PC-3 (cell line): ENCODE data around the gene FARP1. TPM values are rescaled to one million over a fixed set of nuclear protein-coding genes. Genes with fewer than 3 reads are reported as not detected.

ENCODE experiments used
- ATAC-seq: fragments of 200-7000 bp; cut with Tn5 transposase; 2 replicates; pipeline ENCODE4 v1.9.1; 2020; ENCODE audit warnings: mild to moderate bottlenecking, moderate library complexity
- BruUV-seq: library from RNA; stranded (reverse); fragments of 400-500 nt; replicated peaks from 2 replicates; lab custom pipeline; 2021; lab: Mats Ljungman, UMichigan
- CTCF ChIA-PET: fragments of 300-600 bp; sonication (Branson Sonifier 250); formaldehyde crosslinking; loops from one replicate; lab custom pipeline; 2022; ENCODE audit warnings: antibody characterized with exemption; lab: Charles Lee
- POLR2A ChIA-PET: fragments of 300-600 bp; sonication (Branson Sonifier 250); formaldehyde crosslinking; loops from one replicate; lab custom pipeline; 2022; ENCODE audit warnings: antibody characterized with exemption; ENCODE audit not compliant: unreplicated experiment; lab: Charles Lee
- DNase-seq: peaks from one replicate; pipeline ENCODE4 v3.0.0-alpha.2; 2015
- H2AFZ ChIP-seq: fragments of 300-600 bp; sonication (generic); 2 replicates; pipeline ENCODE4 v1.6.0; 2016; ENCODE audit warnings: antibody characterized with exemption, low read length
- H3F3A ChIP-seq: fragments of 300-600 bp; sonication (generic); one replicate; pipeline ENCODE4 v1.6.0; 2017; ENCODE audit warnings: antibody characterized with exemption, low read length, control low read depth, mild to moderate bottlenecking; ENCODE audit not compliant: unreplicated experiment
- H3K27ac ChIP-seq: fragments of 300-600 bp; sonication (generic); 2 replicates; pipeline ENCODE4 v1.5.1; 2016; ENCODE audit warnings: mild to moderate bottlenecking, low read length
- H3K27me3 ChIP-seq: fragments of 300-600 bp; sonication (generic); 2 replicates; pipeline ENCODE4 v1.6.1; 2016; ENCODE audit warnings: low read length, mixed read lengths
- H3K36me3 ChIP-seq: fragments of 300-600 bp; sonication (generic); 2 replicates; pipeline ENCODE4 v1.6.1; 2016; ENCODE audit warnings: low read depth, mixed run types, low read length, mixed read lengths
- H3K4me1 ChIP-seq: fragments of 300-600 bp; sonication (generic); 2 replicates; pipeline ENCODE4 v1.5.1; 2016; ENCODE audit warnings: low read length; ENCODE audit not compliant: insufficient read depth
- H3K4me2 ChIP-seq: fragments of 300-600 bp; sonication (generic); 2 replicates; pipeline ENCODE4 v1.6.0; 2016; ENCODE audit warnings: low read length
- H3K4me3 ChIP-seq: fragments of 300-600 bp; sonication (generic); 2 replicates; pipeline ENCODE4 v1.5.1; 2016; ENCODE audit warnings: mild to moderate bottlenecking, low read length, mixed read lengths
- H3K79me2 ChIP-seq: fragments of 300-600 bp; sonication (generic); 2 replicates; pipeline ENCODE4 v1.6.1; 2017; ENCODE audit warnings: low read length, mixed read lengths
- H3K9ac ChIP-seq: fragments of 300-600 bp; sonication (generic); 2 replicates; pipeline ENCODE4 v1.6.0; 2016; ENCODE audit warnings: mild to moderate bottlenecking, low read length
- H3K9me2 ChIP-seq: fragments of 300-600 bp; sonication (generic); replicated peaks from 2 replicates; pipeline ENCODE4 v1.6.1; 2016; ENCODE audit warnings: mixed run types, low read length, mixed read lengths
- H3K9me3 ChIP-seq: fragments of 300-600 bp; sonication (generic); 2 replicates; pipeline ENCODE4 v1.6.1; 2016; ENCODE audit warnings: low read length, mixed read lengths
- H4K20me1 ChIP-seq: fragments of 300-600 bp; sonication (generic); 2 replicates; pipeline ENCODE4 v1.6.1; 2016; ENCODE audit warnings: low read length, mixed read lengths
- EZH2 ChIP-seq: fragments of 300-600 bp; sonication (generic); IDR thresholded peaks from one replicate; pipeline ENCODE4 v1.6.1; 2017; ENCODE audit warnings: antibody characterized with exemption, mild to moderate bottlenecking, low read length; ENCODE audit not compliant: unreplicated experiment
- EZH2phosphoT487 ChIP-seq: fragments of 300-600 bp; sonication (generic); IDR thresholded peaks from 2 replicates; pipeline ENCODE4 v1.6.1; 2018; ENCODE audit warnings: mild to moderate bottlenecking, antibody characterized with exemption, low read length, borderline replicate concordance
- intact Hi-C: fragments of 100-400 bp; cut with micrococcal nuclease; formaldehyde crosslinking; loops from 2 replicates; pipeline ENCODE4 v1.9.0; 2023
- total RNA-seq: library from RNA; depleted of rRNA; stranded (reverse); fragments of >200 nt; gene quantifications from 2 replicates; pipeline ENCODE4 v1.2.3, GENCODE V29; 2014
- TF ChIP-seq, protein P1 (sequence below): fragments of 300-600 bp; sonication (generic); conservative IDR thresholded peaks from 2 replicates; pipeline ENCODE4 v1.5.1; 2017; ENCODE audit warnings: antibody characterized with exemption, low read depth, mild to moderate bottlenecking, low read length

Gene FARP1
- total RNA-seq, 1 experiment from 2014 or later: 18.2 TPM

GRCh38 chr13:98109226-98109853 is 33.6 kb upstream of the FARP1 start:
- H3K4me2 ChIP-seq: no peak overlapping the region
- H3K9me2 ChIP-seq: no peaks in the 10 kb centered on the region
- no peak overlapping the region for H3K4me3 ChIP-seq
- no peak overlapping the region for H3K9ac ChIP-seq
- no TSS peak for BruUV-seq
- no peaks in the 10 kb centered on the region for H3K4me1 ChIP-seq
- DNase-seq: no peak
- no peaks in the 10 kb centered on the region for H3K79me2 ChIP-seq
- no peaks in the 10 kb centered on the region for H3K9me3 ChIP-seq
- ChIA-PET CTCF (no interaction called here), POLR2A (no interaction called here)
- intact Hi-C loops: no loop called here
- no peaks in the 10 kb centered on the region for H3F3A ChIP-seq
- no peak overlapping the region for H3K27ac ChIP-seq
- no peaks in the 10 kb centered on the region for H3K27me3 ChIP-seq
- no peak overlapping the region for H2AFZ ChIP-seq
- TF ChIP-seq EZH2phosphoT487: no peak
- TF ChIP-seq, protein P1, sequence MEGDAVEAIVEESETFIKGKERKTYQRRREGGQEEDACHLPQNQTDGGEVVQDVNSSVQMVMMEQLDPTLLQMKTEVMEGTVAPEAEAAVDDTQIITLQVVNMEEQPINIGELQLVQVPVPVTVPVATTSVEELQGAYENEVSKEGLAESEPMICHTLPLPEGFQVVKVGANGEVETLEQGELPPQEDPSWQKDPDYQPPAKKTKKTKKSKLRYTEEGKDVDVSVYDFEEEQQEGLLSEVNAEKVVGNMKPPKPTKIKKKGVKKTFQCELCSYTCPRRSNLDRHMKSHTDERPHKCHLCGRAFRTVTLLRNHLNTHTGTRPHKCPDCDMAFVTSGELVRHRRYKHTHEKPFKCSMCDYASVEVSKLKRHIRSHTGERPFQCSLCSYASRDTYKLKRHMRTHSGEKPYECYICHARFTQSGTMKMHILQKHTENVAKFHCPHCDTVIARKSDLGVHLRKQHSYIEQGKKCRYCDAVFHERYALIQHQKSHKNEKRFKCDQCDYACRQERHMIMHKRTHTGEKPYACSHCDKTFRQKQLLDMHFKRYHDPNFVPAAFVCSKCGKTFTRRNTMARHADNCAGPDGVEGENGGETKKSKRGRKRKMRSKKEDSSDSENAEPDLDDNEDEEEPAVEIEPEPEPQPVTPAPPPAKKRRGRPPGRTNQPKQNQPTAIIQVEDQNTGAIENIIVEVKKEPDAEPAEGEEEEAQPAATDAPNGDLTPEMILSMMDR: no peak
- TF ChIP-seq EZH2: no peak
- ATAC-seq: no peak
- no peaks in the 10 kb centered on the region for H4K20me1 ChIP-seq
- no peaks in the 10 kb centered on the region for H3K36me3 ChIP-seq

DNA sequence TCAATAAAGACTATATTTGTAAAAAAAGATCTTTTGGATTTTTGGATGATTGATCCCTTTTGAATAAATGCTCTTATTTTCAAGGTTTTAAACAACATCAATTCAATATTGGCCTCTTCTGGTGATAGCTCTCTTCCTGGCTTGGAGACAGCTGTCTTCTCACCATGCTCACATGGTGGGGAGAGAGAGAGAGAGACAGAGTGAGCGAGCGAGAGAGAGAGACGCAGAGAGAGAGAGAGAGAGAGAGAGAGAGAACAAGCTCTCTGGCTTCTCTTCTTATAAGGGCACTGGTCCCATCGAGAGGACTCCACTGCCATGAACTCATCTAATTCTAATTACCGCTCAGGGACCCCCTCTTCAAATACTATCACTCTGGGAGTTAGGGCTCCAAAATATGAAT is 32.1 kb upstream of the FARP1 start:
- H3K9me2 ChIP-seq: no peaks in the 10 kb centered on the region
- H3F3A ChIP-seq: no peaks in the 10 kb centered on the region
- DNase-seq (no peak), ATAC-seq (no peak)
- BruUV-seq: no TSS peak
- H3K4me2 ChIP-seq: no peak overlapping the region
- H3K27ac ChIP-seq: no peak overlapping the region
- H3K4me3 ChIP-seq: no peak overlapping the region
- TF ChIP-seq EZH2: no peak
- no peak for TF ChIP-seq EZH2phosphoT487
- TF ChIP-seq, protein P1: no peak
- H3K9ac ChIP-seq: no peak overlapping the region
- ChIA-PET CTCF (no interaction called here), POLR2A (no interaction called here)
- H3K9me3 ChIP-seq: no peaks in the 10 kb centered on the region
- H3K79me2 ChIP-seq: no peaks in the 10 kb centered on the region
- H4K20me1 ChIP-seq: no peaks in the 10 kb centered on the region
- H3K4me1 ChIP-seq: no peaks in the 10 kb centered on the region
- H3K27me3 ChIP-seq: no peaks in the 10 kb centered on the region
- H2AFZ ChIP-seq: no peak overlapping the region
- intact Hi-C loops: no loop called here
- no peaks in the 10 kb centered on the region for H3K36me3 ChIP-seq
